Esophagus muscularis mucosa (tissue), 4 donors: ENCODE results near the gene RELCH. TPM values are rescaled to one million over a fixed set of nuclear protein-coding genes. Genes with fewer than 3 reads are reported as not detected.

Experiments used
- DNase-seq: peaks from one replicate; pipeline ENCODE4 v3.0.0-alpha.2; 2017; ENCODE audit errors: extremely low spot score
- H3K27ac ChIP-seq, 4 donors: fragments of 200-600 bp; sonication (generic); replicated peaks in 1 of 4; 1 replicate in 3 of 4; 2 replicates in 1 of 4; pipeline ENCODE4 v1.5.1; 2016 to 2019; ENCODE audit warnings: mild to moderate bottlenecking in 1 of 4
- H3K27me3 ChIP-seq, 4 donors: fragments of 200-600 bp; sonication (generic); one replicate each; pipeline versions ENCODE4 v1.5.1 to v1.6.0; 2016 to 2019
- H3K36me3 ChIP-seq, 4 donors: fragments of 200-600 bp; sonication (generic); one replicate each; pipeline ENCODE4 v1.5.1; 2016 to 2019
- H3K4me1 ChIP-seq, 4 donors: fragments of 200-600 bp; sonication (generic); one replicate each; pipeline ENCODE4 v1.5.1; 2016 to 2019
- H3K4me3 ChIP-seq, 4 donors: fragments of 200-600 bp; sonication (generic); 1 replicate in 2 of 4; 2 replicates in 2 of 4; pipeline ENCODE4 v1.5.1; 2016 to 2019; ENCODE audit warnings: mild to moderate bottlenecking in 4 of 4, moderate library complexity in 1 of 4
- H3K9me3 ChIP-seq, 4 donors: fragments of 200-600 bp; sonication (generic); 1 replicate in 3 of 4; 2 replicates in 1 of 4; pipeline ENCODE4 v1.5.1; 2016 to 2019
- CTCF ChIP-seq, 3 experiments: fragments of 200-600 bp in 2 of 3; fragments of 450-650 bp in 1 of 3; sonication (generic) in 2 of 3; IDR thresholded peaks; one replicate each; pipeline ENCODE4 v1.5.1; 2017 to 2019; ENCODE audit warnings: antibody characterized with exemption in 3 of 3, mild to moderate bottlenecking in 2 of 3, moderate library complexity in 1 of 3
- EP300 ChIP-seq: sonication (generic); formaldehyde crosslinking; IDR thresholded peaks from one replicate; pipeline ENCODE4 v1.6.1; 2017; ENCODE audit warnings: antibody characterized with exemption
- POLR2A ChIP-seq: fragments of 450-650 bp; IDR thresholded peaks from one replicate; pipeline ENCODE4 v1.6.1; 2017; ENCODE audit warnings: antibody characterized with exemption, moderate library complexity, mild to moderate bottlenecking, low read depth
- POLR2AphosphoS5 ChIP-seq, 2 donors: sonication (generic); formaldehyde crosslinking; IDR thresholded peaks; one replicate each; pipeline ENCODE4 v1.6.1; 2017; ENCODE audit warnings: antibody characterized with exemption in 2 of 2
- WGBS: methylation state at CpG from one replicate; pipeline ENCODE4 v1.1.5; 2018; 5-methylcytosine and 5-hydroxymethylcytosine counted together
- intact Hi-C: fragments of 100-400 bp; cut with DNase I; formaldehyde crosslinking; loops from one replicate; pipeline ENCODE4 v1.15.1; 2023
- total RNA-seq, 4 donors: library from RNA; depleted of rRNA; stranded (reverse); fragments of >200 nt; gene quantifications; one replicate each; pipeline versions ENCODE4 v1.1.0 to v1.2.1, GENCODE V29; 2016

RELCH gene
- total RNA-seq, 4 donors from 2014 or later, result 15.9 to 17.9 (median 17.5) TPM

GRCh38 chr18:62205824-62206223 is 18.8 kb downstream of the RELCH start:
- Histone ChIP-seq H3K4me3 (no peak overlapping the region), H3K27me3 (no peaks in the 10 kb centered on the region), H3K9me3 (no peaks in the 10 kb centered on the region), H3K36me3 (no peaks in the 10 kb centered on the region), H3K27ac (no peak overlapping the region), H3K4me1 (peaks cover 0 to 3% (median 0%) of the 10 kb centered on the region in 4 donors)
- TF ChIP-seq CTCF (IDR thresholded peaks at IDR 0.05) (no peak), POLR2A (no peak), POLR2AphosphoS5 (IDR thresholded peaks at IDR 0.05) (no peak), EP300 (no peak)
- intact Hi-C loops, result no loop called here
- 97% methylated on average over 4 of the region's 4 CpGs for WGBS
- no peak for DNase-seq

GRCh38 chr18:62206593-62206992 is 19.5 kb downstream of the RELCH start:
- DNase-seq, result no peak
- Histone ChIP-seq H3K4me3 (no peak overlapping the region), H3K27ac (no peak overlapping the region), H3K27me3 (no peaks in the 10 kb centered on the region), H3K36me3 (peaks cover 0 to 5% (median under 1%) of the 10 kb centered on the region in 4 donors), H3K4me1 (peaks cover 0 to 3% (median 0%) of the 10 kb centered on the region in 4 donors), H3K9me3 (no peaks in the 10 kb centered on the region)
- 99% methylated on average over 4 of the region's 4 CpGs for WGBS
- intact Hi-C loops, result no loop called here
- TF ChIP-seq POLR2A, result no peak
- TF ChIP-seq POLR2AphosphoS5 (IDR thresholded peaks at IDR 0.05), result no peak
- TF ChIP-seq EP300, result no peak
- no peak for TF ChIP-seq CTCF (IDR thresholded peaks at IDR 0.05)

GRCh38 chr18:62209046-62209445 is 22.0 kb downstream of the RELCH start:
- TF ChIP-seq CTCF (IDR thresholded peaks at IDR 0.05) (no peak), POLR2AphosphoS5 (IDR thresholded peaks at IDR 0.05) (no peak), EP300 (no peak), POLR2A (no peak)
- H3K9me3 ChIP-seq, result no peaks in the 10 kb centered on the region
- H3K27me3 ChIP-seq, result no peaks in the 10 kb centered on the region
- intact Hi-C loops, result no loop called here
- no peak overlapping the region for H3K4me3 ChIP-seq
- H3K36me3 ChIP-seq, result peaks cover 3 to 17% (median 9%) of the 10 kb centered on the region in 4 donors
- no peaks in the 10 kb centered on the region for H3K4me1 ChIP-seq
- no peak overlapping the region for H3K27ac ChIP-seq
- no peak for DNase-seq

GRCh38 chr18:62210138-62210537 is 23.1 kb downstream of the RELCH start:
- 100% methylated on average over 1 of the region's 1 CpG for WGBS
- Histone ChIP-seq H3K36me3 (peaks cover 3 to 27% (median 12%) of the 10 kb centered on the region in 4 donors), H3K4me3 (no peak overlapping the region), H3K27me3 (no peaks in the 10 kb centered on the region), H3K4me1 (no peaks in the 10 kb centered on the region), H3K9me3 (no peaks in the 10 kb centered on the region), H3K27ac (no peak overlapping the region)
- intact Hi-C loops, result no loop called here
- TF ChIP-seq EP300 (no peak), POLR2A (no peak), CTCF (IDR thresholded peaks at IDR 0.05) (no peak), POLR2AphosphoS5 (IDR thresholded peaks at IDR 0.05) (no peak)
- no peak for DNase-seq

GRCh38 chr18:62211325-62211828 is 24.3 kb downstream of the RELCH start:
- Histone ChIP-seq H3K27me3 (no peaks in the 10 kb centered on the region), H3K4me3 (no peak overlapping the region), H3K9me3 (no peaks in the 10 kb centered on the region), H3K4me1 (no peaks in the 10 kb centered on the region), H3K27ac (no peak overlapping the region), H3K36me3 (peaks cover 3 to 30% (median 14%) of the 10 kb centered on the region in 4 donors)
- no peak for TF ChIP-seq CTCF (IDR thresholded peaks at IDR 0.05)
- no peak for TF ChIP-seq EP300
- TF ChIP-seq POLR2AphosphoS5 (IDR thresholded peaks at IDR 0.05), result no peak
- no peak for TF ChIP-seq POLR2A
- intact Hi-C loops, result no loop called here
- DNase-seq, result no peak
